ENCODE measurements around the gene MIA. TPM values are rescaled to one million over a fixed set of nuclear protein-coding genes. Genes with fewer than 3 reads are reported as not detected.

MIA gene
- total RNA-seq, 1 donor from 2014 or later: not detected

GRCh38 chr19:40807147-40808020 lies 32.1 kb downstream of the MIA start:
- Histone ChIP-seq H3K36me3 (no peaks in the 10 kb centered on the region), H3K27me3 (peaks cover 10% of the 10 kb centered on the region), H4K20me1 (ENCODE audit: low read depth) (peaks cover 78% of the 10 kb centered on the region), H3K9me3 (ENCODE audit: low read depth) (no peaks in the 10 kb centered on the region), H3K9ac (no peak overlapping the region), H3K4me3 (no peak overlapping the region), H3F3A (ENCODE audit: low read depth) (peaks cover 44% of the 10 kb centered on the region), H3K4me1 (peaks cover 30% of the 10 kb centered on the region), H3K4me2 (peak overlapping the region; percentile 36), H3K27ac (no peak overlapping the region), H3K79me2 (ENCODE audit: low read depth) (peaks cover 55% of the 10 kb centered on the region), H2AFZ (replicated peaks) (no peak overlapping the region)
- Mint-ChIP-seq H3K4me1 (peaks cover 69% of the 10 kb centered on the region), H3K9me3 (no peaks in the 10 kb centered on the region), H3K4me3 (peak overlapping the region; percentile 81), H3K36me3 (peaks cover 16% of the 10 kb centered on the region), H3K27me3 (ENCODE audit: insufficient read depth, low read depth) (peaks cover 16% of the 10 kb centered on the region), H3K27ac (no peak overlapping the region)
- no peak for TF ChIP-seq EZH2 (IDR thresholded peaks at IDR 0.05)
- TF ChIP-seq CTCF (IDR thresholded peaks at IDR 0.05): peak; percentile 44
- DNase-seq (ENCODE audit: low spot score): peak; percentile 51

- peaks cover 72% of the 10 kb centered on the region for H4K20me1 ChIP-seq (ENCODE audit: low read depth)
- no peaks in the 10 kb centered on the region for H3K9me3 Mint-ChIP-seq
- no peak for DNase-seq (ENCODE audit: low spot score)
- H3K4me2 ChIP-seq: no peak overlapping the region
- no peak overlapping the region for H3K4me3 Mint-ChIP-seq
- H3F3A ChIP-seq (ENCODE audit: low read depth): peaks cover 44% of the 10 kb centered on the region
- H3K27me3 Mint-ChIP-seq (ENCODE audit: insufficient read depth, low read depth): peaks cover 15% of the 10 kb centered on the region
- TF ChIP-seq EZH2 (IDR thresholded peaks at IDR 0.05) (no peak), EZH2phosphoT487 (IDR thresholded peaks at IDR 0.05) (no peak), CTCF (IDR thresholded peaks at IDR 0.05) (no peak)
- peaks cover 69% of the 10 kb centered on the region for H3K4me1 Mint-ChIP-seq
- peaks cover 15% of the 10 kb centered on the region for H3K36me3 Mint-ChIP-seq
- no peak overlapping the region for H3K27ac Mint-ChIP-seq
- peaks cover 26% of the 10 kb centered on the region for H3K4me1 ChIP-seq
- H3K4me3 ChIP-seq: no peak overlapping the region
- peaks cover 16% of the 10 kb centered on the region for H3K27me3 ChIP-seq
- H3K27ac ChIP-seq: no peak overlapping the region
- H3K79me2 ChIP-seq (ENCODE audit: low read depth): peaks cover 49% of the 10 kb centered on the region
- H2AFZ ChIP-seq (replicated peaks): no peak overlapping the region
- H3K36me3 ChIP-seq: no peaks in the 10 kb centered on the region
- H3K9me3 ChIP-seq (ENCODE audit: low read depth): no peaks in the 10 kb centered on the region
- H3K9ac ChIP-seq: no peak overlapping the region
These were observed 32.7 kb downstream of the MIA start for GRCh38 chr19:40808021-40808325.

GRCh38 chr19:40808497-40808896 lies 33.2 kb downstream of the MIA start:
- Histone ChIP-seq H3K36me3 (no peaks in the 10 kb centered on the region), H3K27me3 (peaks cover 19% of the 10 kb centered on the region), H3K4me1 (peaks cover 24% of the 10 kb centered on the region), H2AFZ (replicated peaks) (no peak overlapping the region), H3K4me3 (no peak overlapping the region), H3K27ac (no peak overlapping the region), H3K9ac (no peak overlapping the region), H3K9me3 (ENCODE audit: low read depth) (no peaks in the 10 kb centered on the region), H4K20me1 (ENCODE audit: low read depth) (peaks cover 67% of the 10 kb centered on the region), H3K4me2 (no peak overlapping the region), H3K79me2 (ENCODE audit: low read depth) (peaks cover 44% of the 10 kb centered on the region), H3F3A (ENCODE audit: low read depth) (peaks cover 44% of the 10 kb centered on the region)
- no peak for TF ChIP-seq EZH2 (IDR thresholded peaks at IDR 0.05)
- no peak for DNase-seq (ENCODE audit: low spot score)
- Mint-ChIP-seq H3K4me1 (peaks cover 66% of the 10 kb centered on the region), H3K27ac (no peak overlapping the region), H3K36me3 (peaks cover 13% of the 10 kb centered on the region), H3K9me3 (no peaks in the 10 kb centered on the region), H3K4me3 (no peak overlapping the region), H3K27me3 (ENCODE audit: insufficient read depth, low read depth) (peaks cover 13% of the 10 kb centered on the region)

Data from neural progenitor cell (in vitro differentiated cells).